Stimulated activated CD8-positive, alpha-beta memory T cell treated with anti-CD3 and anti-CD28 coated beads, Interleukin-7, amount 100 ng/mL, for 24 hours (primary cell): ENCODE measurements around the gene PTCH2.

Experiments used
- DNase-seq: peaks from one replicate; pipeline ENCODE4 v3.0.0-alpha.2; 2020; ENCODE audit warnings: low read depth

PTCH2 gene

GRCh38 chr1:44777969-44778635, 65.0 kb downstream of the PTCH2 start:
- no peak for DNase-seq

DNA sequence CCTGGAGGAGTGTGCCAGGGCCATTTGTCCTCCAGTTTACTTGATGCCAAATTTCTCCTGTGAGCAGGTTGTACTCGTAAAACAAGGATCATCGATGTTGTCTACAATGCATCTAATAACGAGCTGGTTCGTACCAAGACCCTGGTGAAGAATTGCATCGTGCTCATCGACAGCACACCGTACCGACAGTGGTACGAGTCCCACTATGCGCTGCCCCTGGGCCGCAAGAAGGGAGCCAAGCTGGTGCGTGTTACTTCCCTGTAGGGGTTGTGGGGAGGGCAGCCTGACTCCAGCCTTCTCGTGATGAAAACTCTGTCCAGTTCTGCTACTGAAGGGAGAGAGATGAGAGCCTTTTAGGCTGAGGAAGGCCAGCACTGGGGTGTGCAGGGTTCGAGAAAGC, 65.5 kb downstream of the PTCH2 start:
- no peak for DNase-seq

DNA sequence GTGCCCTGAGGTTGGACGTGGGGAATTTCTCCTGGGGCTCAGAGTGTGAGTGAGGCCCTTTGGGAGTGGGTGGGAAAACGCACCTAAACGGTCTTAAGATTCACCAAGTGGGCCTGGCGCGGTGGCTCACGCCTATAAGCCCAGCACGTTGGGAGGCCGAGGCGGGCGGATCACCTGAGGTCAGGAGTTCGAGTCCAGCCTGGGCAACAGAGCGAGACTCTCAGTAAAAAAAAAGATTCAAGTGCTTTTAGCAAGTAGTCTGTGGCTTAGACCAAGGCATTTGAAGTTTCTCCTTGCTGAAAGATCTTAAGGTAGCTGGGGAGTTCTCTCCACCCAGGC, 66.4 kb downstream of the PTCH2 start:
- no peak for DNase-seq

DNA sequence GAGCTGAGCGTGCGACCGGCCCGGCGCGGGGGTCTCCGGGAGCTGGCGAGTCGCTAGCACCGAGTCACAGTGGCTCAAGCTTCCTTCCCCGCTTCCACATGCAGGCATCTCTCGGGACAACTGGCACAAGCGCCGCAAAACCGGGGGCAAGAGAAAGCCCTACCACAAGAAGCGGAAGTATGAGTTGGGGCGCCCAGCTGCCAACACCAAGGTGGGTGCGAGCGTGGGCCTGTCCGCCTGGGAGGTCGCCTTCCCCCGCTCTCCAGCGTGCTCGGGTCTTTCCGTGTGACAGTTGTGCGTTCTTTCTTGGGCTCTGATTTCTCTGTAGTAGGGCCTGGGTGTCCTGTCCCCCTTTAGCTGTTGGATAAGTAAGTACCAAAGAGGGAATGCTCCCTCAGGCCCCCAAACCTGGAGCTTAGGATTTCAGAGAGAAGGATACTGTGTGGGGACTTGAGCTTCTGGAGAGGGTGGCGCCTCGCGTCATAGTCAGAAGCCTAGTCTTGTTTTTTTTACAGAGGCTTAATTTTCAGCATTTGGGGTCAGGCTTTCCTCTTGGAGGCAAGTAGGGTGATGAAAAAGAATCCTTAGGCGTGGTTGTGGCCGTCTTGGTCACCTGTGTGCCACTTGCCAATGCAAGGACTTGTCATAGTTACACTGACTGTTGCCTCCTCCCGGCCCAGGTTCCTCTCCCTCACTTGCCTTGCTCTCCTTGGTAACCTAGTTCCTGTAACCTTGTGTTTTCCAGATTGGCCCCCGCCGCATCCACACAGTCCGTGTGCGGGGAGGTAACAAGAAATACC, 66.9 kb downstream of the PTCH2 start:
- DNase-seq = no peak

DNA sequence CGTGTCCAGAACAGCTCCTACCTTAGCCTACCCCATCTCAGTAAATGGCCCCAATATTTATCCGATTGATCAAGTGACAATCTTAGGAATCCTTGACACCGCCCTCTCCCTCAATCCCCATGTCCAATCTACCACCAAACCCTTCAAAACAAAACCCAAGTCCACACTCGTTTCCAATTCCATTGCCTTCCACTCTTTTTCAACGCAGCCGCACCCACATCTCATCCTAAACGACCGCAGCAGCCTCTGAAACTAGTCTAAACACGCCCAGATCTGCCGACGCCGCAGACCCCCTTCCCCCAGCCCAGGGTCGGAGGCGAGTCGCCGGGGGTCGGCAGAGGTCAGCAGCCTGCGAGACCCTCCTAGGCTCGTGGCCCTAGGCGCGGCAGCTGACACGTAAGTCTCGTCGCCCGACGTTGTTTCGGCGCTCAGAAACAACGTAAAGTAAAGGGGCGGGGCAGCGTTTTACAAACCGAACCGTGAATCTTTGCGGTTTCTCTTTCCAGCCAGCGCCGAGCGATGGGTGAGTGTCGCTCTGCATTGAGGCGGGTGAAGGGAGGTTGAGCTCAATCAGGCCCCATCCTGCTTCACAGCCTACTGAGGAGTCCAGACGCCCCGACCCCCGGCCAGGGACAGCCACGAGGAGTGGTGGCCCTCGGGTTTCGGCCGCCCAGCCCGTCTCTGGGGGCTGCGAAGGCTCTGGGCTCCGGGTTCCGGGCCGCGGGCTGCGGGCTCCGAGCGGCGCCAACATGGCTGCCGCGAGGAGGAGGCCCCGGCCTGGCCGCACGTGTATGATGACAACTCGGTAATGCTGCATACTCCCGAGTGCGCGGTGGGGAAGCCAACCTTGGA, 67.7 kb downstream of the PTCH2 start, which contains the start of gene RPS8:
TSS of gene RPS8 (plus strand) at position 463 of the 852 bp plus-strand sequence. CDS start at position 520, 57 bp downstream.
- peak; percentile 85 for DNase-seq
